Heart left ventricle (tissue), 16 donors: Measurements from ENCODE around the gene RGS10. TPM values are rescaled to one million over a fixed set of nuclear protein-coding genes. Genes with fewer than 3 reads are reported as not detected.

ENCODE experiments used
- ATAC-seq, 4 donors: fragments of 200-7000 bp; cut with Tn5 transposase; one replicate each; pipeline ENCODE4 v1.9.1; 2020 to 2022; ENCODE audit warnings: moderate library complexity in 4 of 4, mild to moderate bottlenecking in 3 of 4, moderate number of reproducible peaks in 1 of 4
- DNase-seq, 5 donors: peaks; one replicate each; pipeline ENCODE4 v3.0.0-alpha.2; 2020
- H3K27ac ChIP-seq, 12 donors: fragments of 200-600 bp; sonication (generic) in 4 of 12; one replicate each; pipeline versions ENCODE4 v1.5.0 to v1.8.0; 2016 to 2022; ENCODE audit warnings: mild to moderate bottlenecking in 2 of 12
- H3K27me3 ChIP-seq, 9 donors: fragments of 200-600 bp; sonication (generic) in 2 of 9; one replicate each; pipeline versions ENCODE4 v1.5.1 to v1.8.0; 2016 to 2022; ENCODE audit warnings: mild to moderate bottlenecking in 3 of 9
- H3K36me3 ChIP-seq, 9 donors: fragments of 200-600 bp; sonication (generic) in 2 of 9; one replicate each; pipeline versions ENCODE4 v1.5.0 to v1.8.0; 2018 to 2022; ENCODE audit warnings: mild to moderate bottlenecking in 2 of 9
- H3K4me1 ChIP-seq, 12 donors: fragments of 200-600 bp; sonication (generic) in 4 of 12; one replicate each; pipeline versions ENCODE4 v1.5.0 to v1.8.0; 2016 to 2022; ENCODE audit warnings: mild to moderate bottlenecking in 3 of 12
- H3K4me3 ChIP-seq, 12 donors: fragments of 200-600 bp; sonication (generic) in 4 of 12; one replicate each; pipeline versions ENCODE4 v1.5.0 to v1.8.0; 2017 to 2022; ENCODE audit warnings: mild to moderate bottlenecking in 9 of 12, moderate library complexity in 4 of 12
- H3K9me3 ChIP-seq, 12 donors: fragments of 200-600 bp; sonication (generic) in 4 of 12; one replicate each; pipeline versions ENCODE4 v1.5.0 to v1.8.0; 2016 to 2022; ENCODE audit warnings: mild to moderate bottlenecking in 1 of 12
- CTCF ChIP-seq, 12 donors: fragments of 200-600 bp; sonication (generic) in 4 of 12; IDR thresholded peaks; one replicate each; pipeline versions ENCODE4 v1.5.0 to v1.8.0; 2018 to 2022; ENCODE audit warnings: antibody characterized with exemption in 12 of 12, mild to moderate bottlenecking in 5 of 12
- POLR2A ChIP-seq, 2 donors: fragments of 450-650 bp; IDR thresholded peaks; one replicate each; pipeline ENCODE4 v1.6.1; 2017; ENCODE audit warnings: antibody characterized with exemption in 2 of 2, mild to moderate bottlenecking in 2 of 2, moderate library complexity in 2 of 2
- WGBS, 4 donors: extraction: QIAGEN DNeasy Blood & Tissue Kit in 2 of 4; methylation state at CpG; one replicate each; pipeline versions ENCODE4 v1.1.5 to v1.1.7; 2013 to 2018; 5-methylcytosine and 5-hydroxymethylcytosine counted together
- intact Hi-C, 10 donors: fragments of 100-400 bp; cut with DNase I; formaldehyde crosslinking; loops; one replicate each; pipeline versions ENCODE4 v1.11.1 to v1.14.2; 2022
- polyA plus RNA-seq, 2 donors: library from polyadenylated mRNA; stranded (reverse); fragments of 200-250 nt; gene quantifications; one replicate each; pipeline ENCODE4 v1.2.3, GENCODE V29; 2013
- total RNA-seq, 9 donors: library from RNA; depleted of rRNA in 2 of 9; stranded (reverse); fragments of >200 nt in 2 of 9; fragmentation: NEBNext Ultra II Directional in 3 of 9; extraction: Animal tissue kit (Norgen Biotek cat#: 25700) in 3 of 9; gene quantifications; one replicate each; pipeline versions ENCODE4 v1.1.0 to v1.2.4, GENCODE V29; 2016 to 2023
- donor health status: ischemic (EF 13 %, LVEDD 7.1; RV severe dilation, severe dysfunction).
- donor health status: healthy with polysubstance abuse.
- donor health status: DM: no; HTN: yes; CAD: no.
- donor health status: DM: no; HTN: no; CAD: no.
- donor health status: ischemic (EF 25% LVEDD 6.9; RV normal size, moderate dysfunction).
- donor health status: ischemic (EF 25% LVEDD 5.7; RV mildly dilated, moderate dysfunction).
- donor health status: healthy.
- donor health status: DM: yes; HTN: yes; CAD: no.
- donor health status: ischemic (EF 35%, LVEDD 5.7; RV mildly dilated, moderate dysfunction).
- donor health status: nonischemic (EF 11% LVEDD 7.7; RV severe dilation, severe dysfunction).
- donor health status: DM: yes; HTN: yes; CAD: no.
- donor health status: PGD.
- donor health status: ischemic (EF 29% LVEDD 5.4; RV normal size, mild dysfunction).
- donor health status: nonischemic (EF 23%, LVEDD 6.1; RV moderate dilation, normal function).

RGS10 gene
- total and polyA plus RNA-seq, 11 donors = 1.6 to 25.2 (median 4.7) TPM

- DNase-seq (no peak), ATAC-seq (no peak)
- H3K4me3 ChIP-seq = no peak overlapping the region
- peaks cover 0 to 36% (median 0%) of the 10 kb centered on the region in 9 donors for H3K36me3 ChIP-seq
- no peaks in the 10 kb centered on the region for H3K9me3 ChIP-seq
- intact Hi-C loops = no loop called here
- H3K4me1 ChIP-seq = peaks cover 0 to 6% (median 0%) of the 10 kb centered on the region in 12 donors
- H3K27me3 ChIP-seq = no peaks in the 10 kb centered on the region
- WGBS, 4 donors = 90 to 94% (median 93%) methylated on average over 5 of the region's 5 CpGs
- no peak overlapping the region for H3K27ac ChIP-seq
- TF ChIP-seq CTCF (IDR thresholded peaks at IDR 0.05) (no peak), POLR2A (IDR thresholded peaks at IDR 0.05) (no peak)
Measured at GRCh38 chr10:119525116-119525515, 17.4 kb downstream of the RGS10 start.

GRCh38 chr10:119524720-119525070, 17.8 kb downstream of the RGS10 start:
- 90 to 95% (median 94%) methylated on average over 13 of the region's 13 CpGs for WGBS, 4 donors
- Histone ChIP-seq H3K27ac (no peak overlapping the region), H3K36me3 (peaks cover 0 to 36% (median 0%) of the 10 kb centered on the region in 9 donors), H3K27me3 (no peaks in the 10 kb centered on the region), H3K9me3 (no peaks in the 10 kb centered on the region), H3K4me3 (no peak overlapping the region), H3K4me1 (peaks cover 0 to 6% (median 0%) of the 10 kb centered on the region in 12 donors)
- no peak for TF ChIP-seq CTCF (IDR thresholded peaks at IDR 0.05)
- no peak for TF ChIP-seq POLR2A (IDR thresholded peaks at IDR 0.05)
- no peak for DNase-seq
- no peak for ATAC-seq
- intact Hi-C loops = no loop called here

- Histone ChIP-seq H3K27me3 (no peaks in the 10 kb centered on the region), H3K4me1 (peaks cover 0 to 6% (median 0%) of the 10 kb centered on the region in 12 donors), H3K4me3 (no peak overlapping the region), H3K27ac (no peak overlapping the region), H3K36me3 (peaks cover 0 to 36% (median 0%) of the 10 kb centered on the region in 9 donors), H3K9me3 (no peaks in the 10 kb centered on the region)
- WGBS, 4 donors = 93 to 94% (median 94%) methylated on average over 19 of the region's 19 CpGs
- DNase-seq (no peak), ATAC-seq (no peak)
- intact Hi-C loops = no loop called here
- TF ChIP-seq CTCF (IDR thresholded peaks at IDR 0.05) = no peak
- TF ChIP-seq POLR2A (IDR thresholded peaks at IDR 0.05) = no peak
Measured at GRCh38 chr10:119523895-119524719, 18.4 kb downstream of the RGS10 start.

GRCh38 chr10:119522747-119523426, 19.6 kb downstream of the RGS10 start:
- H3K36me3 ChIP-seq = peaks cover 0 to 36% (median 0%) of the 10 kb centered on the region in 9 donors
- peaks cover 0 to 17% (median 0%) of the 10 kb centered on the region in 12 donors for H3K4me1 ChIP-seq
- intact Hi-C loops = no loop called here
- no peak for ATAC-seq
- no peak for DNase-seq
- TF ChIP-seq POLR2A (IDR thresholded peaks at IDR 0.05) (no peak), CTCF (IDR thresholded peaks at IDR 0.05) (no peak)
- no peak overlapping the region for H3K27ac ChIP-seq
- 92 to 96% (median 95%) methylated on average over 10 to 11 of the region's 11 CpGs for WGBS, 4 donors
- no peak overlapping the region for H3K4me3 ChIP-seq
- H3K27me3 ChIP-seq = no peaks in the 10 kb centered on the region
- H3K9me3 ChIP-seq = no peaks in the 10 kb centered on the region
